ENCODE measurements around the gene ACVR2B.
A peak's percentile ranks its signal among the peaks of the same experiment; 100 is the strongest.

Gene ACVR2B

GRCh38 chr3:38454178-38454883 is 641 bp downstream of the ACVR2B start:
- peaks cover 4% of the 10 kb centered on the region for H3K9me3 Mint-ChIP-seq
- peaks cover 19% of the 10 kb centered on the region for H3K4me1 Mint-ChIP-seq (ENCODE audit: low read depth)
- peak overlapping the region; percentile 92 for H3K4me3 Mint-ChIP-seq
- peaks cover 11% of the 10 kb centered on the region for H3K27me3 Mint-ChIP-seq
- no peaks in the 10 kb centered on the region for H3K36me3 Mint-ChIP-seq (ENCODE audit: low read depth)
- H3K27ac Mint-ChIP-seq: peak overlapping the region; percentile 87

DNA sequence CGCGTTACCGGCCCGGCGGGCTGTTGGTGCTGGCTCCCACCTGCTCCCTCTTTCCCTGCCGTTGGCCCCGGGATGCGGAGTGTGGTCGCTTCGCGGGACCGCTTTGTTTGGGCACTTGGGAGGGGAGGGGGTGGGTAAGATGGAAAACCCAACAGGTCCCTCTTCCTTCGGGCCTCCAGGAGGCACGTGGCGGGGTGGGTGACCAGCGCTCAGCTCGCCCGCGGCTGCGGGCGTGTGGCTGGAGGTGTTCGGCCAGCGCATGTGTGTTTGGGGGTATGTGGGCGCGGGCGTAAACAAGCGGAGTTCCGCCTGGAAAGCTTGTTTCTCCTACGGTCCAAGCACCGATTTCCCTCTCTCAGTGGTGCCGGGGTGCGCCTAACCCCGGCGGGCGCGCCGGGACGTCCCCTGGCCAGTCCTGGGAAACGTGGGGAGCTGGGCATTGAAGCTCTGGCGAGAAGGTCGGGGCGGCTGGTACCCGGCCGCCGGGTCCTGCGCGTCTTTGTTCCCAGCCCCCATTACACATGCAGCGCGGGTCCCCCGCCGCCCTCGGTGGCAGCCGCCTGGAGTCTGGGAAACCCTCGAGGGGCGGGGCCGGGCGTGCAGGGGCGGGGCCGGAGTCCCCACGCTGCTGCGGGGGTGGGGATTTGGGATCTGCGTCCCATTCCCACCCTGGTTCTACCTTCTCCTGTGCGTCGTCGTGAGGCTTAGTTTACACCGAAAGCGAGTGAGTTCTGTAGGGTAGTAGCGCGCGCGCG is 1.4 kb downstream of the ACVR2B start:
- no peaks in the 10 kb centered on the region for H3K36me3 Mint-ChIP-seq (ENCODE audit: low read depth)
- H3K9me3 Mint-ChIP-seq: peaks cover 4% of the 10 kb centered on the region
- H3K4me3 Mint-ChIP-seq: peak overlapping the region; percentile 92
- H3K4me1 Mint-ChIP-seq (ENCODE audit: low read depth): peaks cover 19% of the 10 kb centered on the region
- no peak overlapping the region for H3K27ac Mint-ChIP-seq
- H3K27me3 Mint-ChIP-seq: peaks cover 11% of the 10 kb centered on the region

- peaks cover 2% of the 10 kb centered on the region for H3K9me3 Mint-ChIP-seq
- peaks cover 19% of the 10 kb centered on the region for H3K4me1 Mint-ChIP-seq (ENCODE audit: low read depth)
- H3K4me3 Mint-ChIP-seq: peak overlapping the region; percentile 92
- H3K27ac Mint-ChIP-seq: no peak overlapping the region
- peaks cover 11% of the 10 kb centered on the region for H3K27me3 Mint-ChIP-seq
- no peaks in the 10 kb centered on the region for H3K36me3 Mint-ChIP-seq (ENCODE audit: low read depth)
Observed at GRCh38 chr3:38455639-38456430, 2.1 kb downstream of the ACVR2B start.

- Mint-ChIP-seq H3K4me3 (no peak overlapping the region), H3K27ac (no peak overlapping the region), H3K4me1 (ENCODE audit: low read depth) (peaks cover 19% of the 10 kb centered on the region), H3K9me3 (no peaks in the 10 kb centered on the region), H3K36me3 (ENCODE audit: low read depth) (no peaks in the 10 kb centered on the region), H3K27me3 (peaks cover 7% of the 10 kb centered on the region)
Observed at GRCh38 chr3:38457111-38458003, 3.7 kb downstream of the ACVR2B start.

- peaks cover 3% of the 10 kb centered on the region for H3K27me3 Mint-ChIP-seq
- no peak overlapping the region for H3K4me3 Mint-ChIP-seq
- no peaks in the 10 kb centered on the region for H3K36me3 Mint-ChIP-seq (ENCODE audit: low read depth)
- no peak overlapping the region for H3K27ac Mint-ChIP-seq
- H3K9me3 Mint-ChIP-seq: no peaks in the 10 kb centered on the region
- H3K4me1 Mint-ChIP-seq (ENCODE audit: low read depth): peaks cover 10% of the 10 kb centered on the region
Observed at GRCh38 chr3:38458796-38459498, 5.3 kb downstream of the ACVR2B start.

DNA sequence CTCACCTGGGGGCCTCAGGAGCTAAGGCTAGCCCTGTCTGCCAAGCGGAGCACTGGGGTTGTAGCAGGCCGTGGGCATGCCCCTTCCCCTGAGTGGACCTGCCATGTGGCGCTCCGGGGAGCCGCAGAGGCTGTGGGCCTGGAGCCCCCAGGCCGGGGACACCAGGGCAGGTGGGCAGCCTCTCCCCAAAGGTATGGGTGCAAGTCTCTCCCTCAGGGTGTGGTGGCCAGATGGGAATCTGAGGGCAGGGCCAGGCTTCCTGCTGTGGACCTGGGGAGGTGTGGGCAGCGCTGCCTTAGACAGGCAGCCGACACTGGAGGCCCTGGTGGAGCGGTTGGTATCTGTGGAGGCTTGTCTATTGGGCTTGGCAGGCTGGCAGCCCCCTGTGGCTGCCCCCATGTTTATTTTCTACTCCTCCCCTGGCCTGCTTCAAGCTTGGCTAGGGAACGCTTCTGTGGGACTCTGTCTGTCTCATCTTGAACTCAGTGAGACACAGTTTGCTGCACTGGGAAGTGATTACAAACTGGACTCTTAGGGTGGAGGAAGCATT is 5.9 kb downstream of the ACVR2B start:
- H3K27ac Mint-ChIP-seq: no peak overlapping the region
- peaks cover 7% of the 10 kb centered on the region for H3K4me1 Mint-ChIP-seq (ENCODE audit: low read depth)
- no peaks in the 10 kb centered on the region for H3K9me3 Mint-ChIP-seq
- no peak overlapping the region for H3K4me3 Mint-ChIP-seq
- H3K36me3 Mint-ChIP-seq (ENCODE audit: low read depth): no peaks in the 10 kb centered on the region
- H3K27me3 Mint-ChIP-seq: peaks cover under 1% of the 10 kb centered on the region

DNA sequence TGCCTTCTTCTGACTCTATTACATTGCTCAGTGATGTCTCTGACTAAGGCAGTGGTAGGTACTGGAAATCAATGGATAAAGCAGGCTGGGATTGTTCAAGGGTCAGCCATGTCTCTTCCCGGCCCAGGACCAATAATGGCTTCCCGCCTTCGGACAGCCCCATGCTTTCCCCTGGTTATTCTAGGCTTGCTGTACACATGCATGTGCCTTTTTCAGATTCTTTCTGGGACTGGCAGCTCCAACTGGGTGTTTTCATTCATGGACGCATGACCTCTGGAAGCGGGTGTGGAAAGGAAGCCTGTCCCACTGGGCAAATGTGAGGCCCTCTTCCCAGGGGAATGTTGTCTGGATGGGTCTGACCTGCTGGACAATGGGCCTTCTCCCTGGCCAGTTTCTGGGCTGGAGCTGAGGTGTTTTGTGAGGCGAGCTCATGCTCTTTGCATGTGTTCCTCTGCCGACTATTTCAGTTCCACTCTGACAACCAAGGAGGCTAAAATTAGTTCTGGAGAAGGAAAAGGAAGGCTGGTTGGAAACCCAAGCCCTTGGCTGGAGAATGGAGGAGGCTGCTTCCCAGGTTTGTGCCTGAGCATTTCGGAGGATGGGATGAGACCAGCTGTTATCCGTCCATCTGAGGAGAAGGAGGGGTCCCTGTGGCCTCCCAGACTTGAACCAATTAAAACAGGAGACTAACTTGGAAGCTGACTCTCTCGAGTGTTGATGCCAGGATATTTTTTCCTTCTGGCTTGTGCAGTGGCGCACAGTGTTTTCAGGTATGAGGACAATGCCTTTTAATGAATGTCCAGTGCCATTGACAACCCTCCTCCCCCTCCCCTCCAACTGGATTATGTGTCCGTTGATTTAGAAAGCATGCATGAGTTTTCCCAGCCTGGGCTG is 6.9 kb downstream of the ACVR2B start:
- H3K36me3 Mint-ChIP-seq (ENCODE audit: low read depth): no peaks in the 10 kb centered on the region
- H3K27ac Mint-ChIP-seq: no peak overlapping the region
- no peaks in the 10 kb centered on the region for H3K9me3 Mint-ChIP-seq
- peaks cover 3% of the 10 kb centered on the region for H3K4me1 Mint-ChIP-seq (ENCODE audit: low read depth)
- H3K27me3 Mint-ChIP-seq: no peaks in the 10 kb centered on the region
- no peak overlapping the region for H3K4me3 Mint-ChIP-seq

- H3K36me3 Mint-ChIP-seq (ENCODE audit: low read depth): peaks cover 12% of the 10 kb centered on the region
- H3K9me3 Mint-ChIP-seq: peaks cover 22% of the 10 kb centered on the region
- H3K27me3 Mint-ChIP-seq: no peaks in the 10 kb centered on the region
- H3K4me3 Mint-ChIP-seq: no peak overlapping the region
- H3K27ac Mint-ChIP-seq: no peak overlapping the region
- no peaks in the 10 kb centered on the region for H3K4me1 Mint-ChIP-seq (ENCODE audit: low read depth)
Observed at GRCh38 chr3:38465588-38466154, 12.0 kb downstream of the ACVR2B start.

- H3K4me3 Mint-ChIP-seq: no peak overlapping the region
- H3K4me1 Mint-ChIP-seq (ENCODE audit: low read depth): peaks cover 6% of the 10 kb centered on the region
- H3K27me3 Mint-ChIP-seq: no peaks in the 10 kb centered on the region
- H3K36me3 Mint-ChIP-seq (ENCODE audit: low read depth): peaks cover 12% of the 10 kb centered on the region
- no peak overlapping the region for H3K27ac Mint-ChIP-seq
- H3K9me3 Mint-ChIP-seq: peaks cover 22% of the 10 kb centered on the region
Observed at GRCh38 chr3:38468765-38469164, 15.1 kb downstream of the ACVR2B start.

DNA sequence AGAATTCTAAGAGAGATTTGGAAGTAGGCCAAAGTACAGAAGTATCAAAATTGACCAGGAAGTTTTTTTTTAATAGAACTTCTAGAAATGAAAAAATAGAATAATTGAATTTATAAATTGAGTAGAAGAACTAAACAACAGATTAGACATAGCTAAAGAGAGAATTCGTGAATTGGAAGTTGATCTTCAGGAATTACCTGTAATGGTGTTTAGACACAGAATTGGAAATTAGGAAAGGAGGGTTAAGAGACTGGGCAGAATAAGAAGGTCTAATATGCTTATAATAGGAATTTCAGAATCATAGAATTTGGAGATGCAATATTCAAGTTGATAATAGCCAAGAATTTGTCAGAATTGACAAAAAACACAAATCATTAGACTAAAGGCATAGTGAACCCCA is 16.2 kb downstream of the ACVR2B start:
- Mint-ChIP-seq H3K9me3 (peaks cover 22% of the 10 kb centered on the region), H3K4me1 (ENCODE audit: low read depth) (peaks cover 6% of the 10 kb centered on the region), H3K36me3 (ENCODE audit: low read depth) (peaks cover 12% of the 10 kb centered on the region), H3K4me3 (no peak overlapping the region), H3K27ac (no peak overlapping the region), H3K27me3 (no peaks in the 10 kb centered on the region)

- H3K4me1 Mint-ChIP-seq (ENCODE audit: low read depth): peaks cover 6% of the 10 kb centered on the region
- H3K4me3 Mint-ChIP-seq: no peak overlapping the region
- H3K27ac Mint-ChIP-seq: no peak overlapping the region
- H3K9me3 Mint-ChIP-seq: peaks cover 22% of the 10 kb centered on the region
- H3K27me3 Mint-ChIP-seq: no peaks in the 10 kb centered on the region
- H3K36me3 Mint-ChIP-seq (ENCODE audit: low read depth): peaks cover 12% of the 10 kb centered on the region
Observed at GRCh38 chr3:38471260-38471857, 17.7 kb downstream of the ACVR2B start.

- H3K27ac Mint-ChIP-seq: no peak overlapping the region
- peaks cover 12% of the 10 kb centered on the region for H3K36me3 Mint-ChIP-seq (ENCODE audit: low read depth)
- H3K9me3 Mint-ChIP-seq: peaks cover 22% of the 10 kb centered on the region
- H3K4me1 Mint-ChIP-seq (ENCODE audit: low read depth): peaks cover 6% of the 10 kb centered on the region
- no peaks in the 10 kb centered on the region for H3K27me3 Mint-ChIP-seq
- no peak overlapping the region for H3K4me3 Mint-ChIP-seq
Observed at GRCh38 chr3:38472342-38472741, 18.7 kb downstream of the ACVR2B start.

All from stimulated activated naive CD8-positive, alpha-beta T cell treated with anti-CD3 and anti-CD28 coated beads, Interleukin-15, Interleukin-2, amounts not matched to agents 100 ng/mL and 50 ng/mL, for 24 hours (primary cell).